SK-N-SH (cell line): Measurements from ENCODE around the gene ATP2A3. TPM values are rescaled to one million over a fixed set of nuclear protein-coding genes. Genes with fewer than 3 reads are reported as not detected.

ENCODE experiments used
- CTCF ChIA-PET: fragments of 300-600, 350-600 bp; formaldehyde crosslinking; extraction: SDS; loops from one replicate; lab custom pipeline; 2021; lab: Yijun Ruan, JAX
- POLR2A ChIA-PET: fragments of 350-600 bp; sonication (Branson Sonifier 250); formaldehyde crosslinking; extraction: SDS; loops from one replicate; lab custom pipeline; 2020; ENCODE audit warnings: antibody characterized with exemption, inconsistent platforms; lab: Yijun Ruan, JAX
- DNase-seq: peaks from one replicate; pipeline ENCODE4 v3.0.0; 2012
- H2AFZ ChIP-seq: fragments of 200-600 bp; sonication (generic); 2 replicates; pipeline ENCODE4 v1.8.1; 2016; ENCODE audit warnings: antibody characterized with exemption, mild to moderate bottlenecking, low read depth
- H3F3A ChIP-seq: fragments of 200-600 bp; sonication (generic); replicated peaks from 2 replicates; pipeline ENCODE3; 2016; ENCODE audit warnings: antibody characterized with exemption, mild to moderate bottlenecking; ENCODE audit not compliant: insufficient read depth
- H3K27ac ChIP-seq, 2 experiments: fragments of 200-500 bp in 1 of 2; fragments of 200-600 bp in 1 of 2; sonication (Bioruptor generic) in 1 of 2; sonication (generic), shearing (Covaris generic) in 1 of 2; 2 replicates each; pipeline versions ENCODE4 v1.5.1 to v1.6.1; 2014 to 2016; ENCODE audit warnings: low read depth in 2 of 2, inconsistent platforms in 1 of 2, low read length in 1 of 2, mild to moderate bottlenecking in 1 of 2, mixed read lengths in 1 of 2
- H3K27me3 ChIP-seq: fragments of 200-600 bp; sonication (generic), shearing (Covaris generic); 2 replicates; pipeline ENCODE4 v1.6.1; 2016; ENCODE audit warnings: mixed run types; ENCODE audit not compliant: insufficient read depth
- H3K36me3 ChIP-seq, 2 experiments: fragments of 200-500 bp in 1 of 2; fragments of 200-600 bp in 1 of 2; sonication (Bioruptor generic) in 1 of 2; sonication (generic) in 1 of 2; replicated peaks in 1 of 2; 2 replicates each; pipeline versions ENCODE3 to v1.5.1; 2014 to 2016; ENCODE audit warnings: low read length in 1 of 2, mild to moderate bottlenecking in 1 of 2; ENCODE audit not compliant: insufficient read depth in 2 of 2, control insufficient read depth in 1 of 2
- H3K4me1 ChIP-seq, 2 experiments: fragments of 200-500 bp in 1 of 2; fragments of 200-600 bp in 1 of 2; sonication (Bioruptor generic) in 1 of 2; sonication (generic), shearing (Covaris generic) in 1 of 2; 2 replicates each; pipeline versions ENCODE4 v1.5.1 to v1.6.1; 2014 to 2016; ENCODE audit warnings: low read depth in 1 of 2, low read length in 1 of 2, mixed run types in 1 of 2; ENCODE audit not compliant: insufficient read depth in 2 of 2, control insufficient read depth in 1 of 2
- H3K4me2 ChIP-seq: fragments of 200-600 bp; sonication (generic), shearing (Covaris generic); 2 replicates; pipeline ENCODE4 v1.6.1; 2017; ENCODE audit warnings: mixed run types
- H3K4me3 ChIP-seq, 2 experiments: fragments of 200-500 bp in 1 of 2; fragments of 200-600 bp in 1 of 2; sonication (Bioruptor generic) in 1 of 2; sonication (generic), shearing (Covaris generic) in 1 of 2; 2 replicates each; pipeline versions ENCODE4 v1.5.1 to v1.8.1; 2014 to 2016; ENCODE audit warnings: low read depth in 2 of 2, inconsistent platforms in 1 of 2, low read length in 1 of 2, mild to moderate bottlenecking in 1 of 2, mixed read lengths in 1 of 2, moderate library complexity in 1 of 2
- H3K79me2 ChIP-seq: fragments of 200-600 bp; sonication (generic); 2 replicates; pipeline ENCODE4 v1.8.1; 2017; ENCODE audit warnings: mild to moderate bottlenecking; ENCODE audit not compliant: insufficient read depth
- H3K9ac ChIP-seq: fragments of 200-600 bp; sonication (generic); 2 replicates; pipeline ENCODE4 v1.6.1; 2017; ENCODE audit warnings: mixed run types
- H3K9me2 ChIP-seq: fragments of 200-600 bp; sonication (generic); 2 replicates; pipeline ENCODE4 v1.6.1; 2017; ENCODE audit warnings: mixed run types
- H3K9me3 ChIP-seq: fragments of 200-600 bp; sonication (generic); 2 replicates; pipeline ENCODE4 v1.6.1; 2017; ENCODE audit warnings: mixed run types, mild to moderate bottlenecking, moderate library complexity
- H4K20me1 ChIP-seq: fragments of 200-600 bp; sonication (generic); 2 replicates; pipeline ENCODE4 v1.6.1; 2017; ENCODE audit warnings: mild to moderate bottlenecking, mixed run types; ENCODE audit not compliant: insufficient read depth
- CHD2 ChIP-seq: fragments of 150-350 bp; IDR thresholded peaks from 2 replicates; pipeline ENCODE4 v1.6.1; 2018; ENCODE audit warnings: low read length; ENCODE audit not compliant: partially characterized antibody
- CTCF ChIP-seq: fragments of 200-600 bp; sonication (generic); IDR thresholded peaks from 2 replicates; pipeline ENCODE4 v1.6.1; 2017; ENCODE audit warnings: antibody characterized with exemption, mild to moderate bottlenecking, moderate library complexity
- EP300 ChIP-seq, 2 experiments: IDR thresholded peaks; 2 replicates each; pipeline versions ENCODE4 v1.4.0 to v1.6.1; 2012; ENCODE audit warnings: borderline replicate concordance in 1 of 2, low read depth in 1 of 2, low read length in 1 of 2
- GABPA ChIP-seq: IDR thresholded peaks from 2 replicates; pipeline ENCODE4 v1.4.0; 2012; ENCODE audit warnings: low read depth, mild to moderate bottlenecking
- JUND ChIP-seq: IDR thresholded peaks from 2 replicates; pipeline ENCODE4 v1.4.0; 2012
- RCOR1 ChIP-seq: fragments of 150-350 bp; IDR thresholded peaks from 2 replicates; pipeline ENCODE4 v1.6.1; 2017; ENCODE audit warnings: antibody characterized with exemption, low read length
- REST ChIP-seq: IDR thresholded peaks from 2 replicates; pipeline ENCODE4 v1.6.1; 2012; ENCODE audit warnings: mild to moderate bottlenecking, low read depth, low read length, moderate library complexity
- RXRA ChIP-seq: IDR thresholded peaks from 2 replicates; pipeline ENCODE4 v1.4.0; 2012; ENCODE audit warnings: low read depth, mild to moderate bottlenecking, borderline replicate concordance
- SIN3A ChIP-seq: IDR thresholded peaks from 2 replicates; pipeline ENCODE4 v1.6.1; 2012; ENCODE audit warnings: low read depth, mild to moderate bottlenecking, low read length, moderate library complexity, borderline replicate concordance
- SMC3 ChIP-seq: IDR thresholded peaks from 2 replicates; pipeline ENCODE4 v1.6.1; 2012; ENCODE audit warnings: low read depth, low read length, improper control_type of control experiment
- TAF1 ChIP-seq: IDR thresholded peaks from 2 replicates; pipeline ENCODE4 v1.6.1; 2012; ENCODE audit warnings: low read depth, mild to moderate bottlenecking, low read length, moderate library complexity, borderline replicate concordance
- TCF12 ChIP-seq: IDR thresholded peaks from 2 replicates; pipeline ENCODE4 v1.4.0; 2012
- TEAD4 ChIP-seq: IDR thresholded peaks from 2 replicates; pipeline ENCODE4 v1.4.0; 2012; ENCODE audit warnings: mild to moderate bottlenecking, borderline replicate concordance; ENCODE audit not compliant: insufficient read depth
- USF2 ChIP-seq: fragments of 150-350 bp; IDR thresholded peaks from 2 replicates; pipeline ENCODE4 v1.6.1; 2017; ENCODE audit warnings: antibody characterized with exemption, low read length, low read depth, borderline replicate concordance
- YY1 ChIP-seq: IDR thresholded peaks from 2 replicates; pipeline ENCODE4 v1.4.0; 2012; ENCODE audit warnings: low read depth, mild to moderate bottlenecking
- ZBTB33 ChIP-seq: IDR thresholded peaks from 2 replicates; pipeline ENCODE4 v1.4.0; 2012; ENCODE audit warnings: low read depth, borderline replicate concordance
- WGBS: methylation state at CpG from one replicate; pipeline ENCODE4 v1.1.6; 2017; ENCODE audit warnings: low lambda C conversion rate; 5-methylcytosine and 5-hydroxymethylcytosine counted together
- polyA plus RNA-seq, 3 experiments: library from polyadenylated mRNA; depleted of rRNA; stranded (reverse); fragments of >200 nt; gene quantifications; 2 replicates each; pipeline ENCODE4 v1.2.3, GENCODE V29; 2012

ATP2A3 gene
- polyA plus RNA-seq, 1 of the 3 experiments (the other 2 are of a cell fraction) = 2.1 TPM

- Histone ChIP-seq H4K20me1 (no peaks in the 10 kb centered on the region), H3K79me2 (no peaks in the 10 kb centered on the region), H3K27me3 (no peaks in the 10 kb centered on the region), H3K9me3 (no peaks in the 10 kb centered on the region), H3K27ac (no peak overlapping the region), H3K4me3 (no peak overlapping the region), H3K4me1 (no peaks in the 10 kb centered on the region), H3K36me3 (no peaks in the 10 kb centered on the region), H3K9me2 (no peaks in the 10 kb centered on the region), H3K4me2 (no peak overlapping the region), H3F3A (no peaks in the 10 kb centered on the region), H2AFZ (no peak overlapping the region), H3K9ac (no peak overlapping the region)
- DNase-seq = no peak
- WGBS = 55% methylated on average over 4 of the region's 4 CpGs
- no peak for TF ChIP-seq EP300 (IDR thresholded peaks at IDR 0.05; ENCODE audit: borderline replicate concordance in 1 of 2, low read depth in 1 of 2, low read length in 1 of 2)
- no peak for TF ChIP-seq TAF1
- no peak for TF ChIP-seq USF2
- TF ChIP-seq YY1 = no peak
- no peak for TF ChIP-seq JUND
- TF ChIP-seq REST = no peak
- no peak for TF ChIP-seq RCOR1
- TF ChIP-seq CHD2 = no peak
- TF ChIP-seq GABPA = no peak
- TF ChIP-seq SMC3 = no peak
- TF ChIP-seq SIN3A = no peak
- no peak for TF ChIP-seq TEAD4
- no peak for TF ChIP-seq TCF12
- TF ChIP-seq CTCF = no peak
- no peak for TF ChIP-seq ZBTB33
- no peak for TF ChIP-seq RXRA
- POLR2A ChIA-PET = no interaction called here
- CTCF ChIA-PET = interaction anchor here (0.6 to 1.3 kb wide), 3 partner anchors 41 to 109 kb away, joined by 3 to 4 read pairs (median 3); no protein-coding TSS in a partner anchor
Measured at GRCh38 chr17:3906881-3907280, 57.4 kb downstream of the ATP2A3 start.
